ENCODE measurements around the gene CLCN7. TPM values are rescaled to one million over a fixed set of nuclear protein-coding genes. Genes with fewer than 3 reads are reported as not detected.

Gene CLCN7
- total and polyA plus RNA-seq, 2 of the 8 experiments (the other 6 are each of a cell fraction or from before 2014, with no cell fraction given) = 38.6 to 81.5 TPM

DNA sequence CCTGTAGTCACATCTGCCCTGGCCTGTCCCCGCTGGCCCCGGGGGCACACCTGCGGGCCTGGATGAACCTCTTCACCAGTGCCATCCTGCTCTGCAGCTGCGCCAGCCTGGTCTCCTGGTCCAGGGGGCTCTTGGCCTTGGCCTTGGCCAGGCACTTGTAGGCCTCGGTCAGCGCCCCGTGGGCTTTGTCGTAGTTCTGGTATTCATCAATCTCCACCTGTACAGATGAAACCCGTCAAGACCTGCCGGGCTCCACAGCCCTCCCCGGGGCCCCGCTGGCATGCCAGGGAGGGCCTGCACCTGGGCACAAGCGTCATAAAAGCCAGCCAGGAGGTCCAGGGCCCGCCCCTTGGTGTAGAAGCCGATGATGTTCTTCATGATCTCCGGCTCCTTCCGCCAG lies 45.0 kb upstream of the CLCN7 start (continued):
- TF ChIP-seq, protein P1, sequence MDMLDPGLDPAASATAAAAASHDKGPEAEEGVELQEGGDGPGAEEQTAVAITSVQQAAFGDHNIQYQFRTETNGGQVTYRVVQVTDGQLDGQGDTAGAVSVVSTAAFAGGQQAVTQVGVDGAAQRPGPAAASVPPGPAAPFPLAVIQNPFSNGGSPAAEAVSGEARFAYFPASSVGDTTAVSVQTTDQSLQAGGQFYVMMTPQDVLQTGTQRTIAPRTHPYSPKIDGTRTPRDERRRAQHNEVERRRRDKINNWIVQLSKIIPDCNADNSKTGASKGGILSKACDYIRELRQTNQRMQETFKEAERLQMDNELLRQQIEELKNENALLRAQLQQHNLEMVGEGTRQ (IDR thresholded peaks at IDR 0.05; ENCODE audit: low read length) = no peak
- TF ChIP-seq SP2 (IDR thresholded peaks at IDR 0.05; ENCODE audit: low read length) = no peak
- no peak for TF ChIP-seq BACH1 (IDR thresholded peaks at IDR 0.05; ENCODE audit: low read length)
- no peak for TF ChIP-seq RFX5 (IDR thresholded peaks at IDR 0.05; ENCODE audit: borderline replicate concordance, low read depth, low read length)
